Activated CD4-positive, alpha-beta T cell treated with anti-CD3 and anti-CD28 coated beads for 4 hours (primary cell): ENCODE measurements around the gene FARS2.
"Not testable (repeated sequence)": the region's sequence is repeated elsewhere in the genome, so short reads cannot be mapped to it uniquely, and the experiment has no call there.

Source experiments
- DNase-seq, 2 donors: peaks; one replicate each; pipeline ENCODE4 v3.0.0-alpha.2; 2020

FARS2 gene

DNA sequence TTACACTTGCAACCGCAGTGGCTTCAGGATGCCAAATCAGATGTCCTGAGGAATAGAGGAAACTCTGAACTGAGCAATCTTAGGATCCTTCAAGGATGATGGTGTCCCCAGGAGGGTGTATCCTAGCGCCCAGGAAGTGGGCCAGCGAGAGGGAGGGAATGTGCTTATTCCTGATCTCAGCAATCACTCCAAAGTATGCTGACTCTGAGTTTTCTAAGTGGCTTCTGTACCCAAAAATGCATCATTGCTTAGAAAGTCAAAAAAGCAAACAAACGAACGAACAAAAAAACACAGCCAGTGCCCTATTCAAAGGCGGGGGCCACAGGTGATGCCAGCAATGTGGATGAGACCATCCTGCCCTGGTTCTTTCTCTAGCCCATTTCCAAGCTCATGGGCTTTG is 514.8 kb downstream of the FARS2 start:
- DNase-seq: no peak

DNA sequence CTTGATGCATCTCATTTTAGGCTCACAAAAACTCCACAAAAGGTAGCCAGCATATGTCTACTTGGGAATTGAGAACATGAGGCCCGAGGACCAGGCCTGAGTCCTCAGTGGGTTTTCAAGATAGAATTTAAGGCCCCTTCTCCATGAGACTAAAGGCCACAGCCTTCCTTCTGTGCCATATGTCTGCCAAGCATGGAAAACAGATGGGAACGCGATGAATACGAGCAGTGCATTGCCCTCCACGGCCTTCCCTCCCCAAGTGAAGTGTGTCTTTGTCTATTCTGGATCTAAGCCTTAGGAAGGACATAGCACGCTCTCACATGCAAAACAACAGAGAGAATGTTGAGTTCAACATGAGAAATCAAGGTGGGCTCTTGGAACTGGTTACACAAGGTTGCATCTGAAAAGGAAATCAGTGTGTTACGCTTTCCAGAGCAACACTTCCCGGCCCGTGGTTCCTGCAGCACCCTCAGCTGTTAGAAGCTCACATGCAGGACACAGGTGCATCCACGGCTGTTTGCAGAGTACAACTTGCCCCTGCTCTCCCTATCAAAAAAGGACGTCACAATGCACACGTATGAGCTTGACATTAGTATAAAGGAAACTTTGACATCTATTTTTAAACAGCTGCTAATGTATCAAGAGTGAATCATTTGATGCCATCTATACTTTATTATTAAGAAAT is 515.5 kb downstream of the FARS2 start:
- no peak for DNase-seq

DNA sequence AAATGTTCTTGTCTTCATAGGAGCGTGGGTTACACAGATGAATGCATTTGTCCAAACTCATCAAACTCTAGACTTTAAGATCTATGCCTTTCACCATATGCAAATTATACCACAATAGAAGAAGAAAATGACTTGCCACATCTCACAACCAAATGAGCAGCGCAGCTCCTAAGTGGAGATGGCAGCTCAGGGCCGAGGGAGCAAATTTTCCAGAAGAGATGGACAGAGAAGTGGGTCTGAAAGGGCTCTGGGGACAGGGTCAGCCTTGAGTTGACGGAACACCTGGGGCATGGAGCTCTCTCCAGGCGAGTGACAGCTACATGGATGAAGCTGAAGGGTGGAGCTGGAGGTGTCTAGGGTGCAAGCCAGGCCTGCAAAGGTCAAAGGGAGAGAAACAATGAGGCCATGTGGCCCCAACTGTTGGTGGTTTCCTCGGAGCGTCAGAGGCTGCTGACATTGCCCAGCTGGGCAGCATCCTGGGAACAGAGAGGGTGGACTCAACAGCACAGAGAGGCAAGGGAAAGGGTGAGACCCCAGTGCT is 517.1 kb downstream of the FARS2 start:
- DNase-seq: no peak

DNA sequence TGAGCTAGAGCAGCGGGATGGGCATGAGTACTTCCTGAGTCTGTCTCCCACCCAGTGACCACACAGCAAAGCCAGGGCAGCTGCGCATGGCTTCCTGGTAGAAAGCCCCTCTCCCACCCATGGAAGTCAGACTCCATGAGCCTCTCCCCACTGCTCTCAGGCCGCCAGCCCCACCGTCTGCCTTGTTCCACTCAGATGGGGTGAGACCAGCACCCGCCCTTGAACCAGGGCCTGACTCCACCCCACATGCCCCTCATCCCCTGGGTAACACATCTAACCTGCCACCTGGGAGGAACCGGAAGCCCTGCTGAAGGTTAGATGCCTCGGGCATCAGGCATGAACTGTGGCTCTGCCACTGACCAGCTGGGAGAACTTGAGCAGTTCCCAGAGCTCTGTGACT is 517.6 kb downstream of the FARS2 start:
- DNase-seq: no peak

DNA sequence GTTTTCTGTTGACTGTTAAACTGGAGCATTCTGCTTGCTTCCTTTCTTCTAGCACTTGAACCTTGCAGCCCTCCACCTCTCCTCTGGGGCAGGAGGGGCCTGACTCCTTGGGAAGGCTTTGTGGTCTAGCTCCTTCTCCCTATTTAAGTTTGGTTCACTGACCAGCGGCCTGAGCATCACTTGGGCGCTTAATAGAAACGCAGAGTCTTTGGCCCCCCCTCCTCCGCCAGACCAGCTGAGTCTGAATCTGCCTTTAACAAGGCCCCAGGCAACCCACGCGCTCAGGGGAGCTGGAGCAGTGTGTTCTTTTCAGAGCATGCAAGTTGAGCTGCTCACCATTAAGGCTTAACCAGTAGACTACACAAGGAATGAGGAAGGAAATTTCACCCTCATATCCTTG is 519.7 kb downstream of the FARS2 start:
- no peak for DNase-seq

DNA sequence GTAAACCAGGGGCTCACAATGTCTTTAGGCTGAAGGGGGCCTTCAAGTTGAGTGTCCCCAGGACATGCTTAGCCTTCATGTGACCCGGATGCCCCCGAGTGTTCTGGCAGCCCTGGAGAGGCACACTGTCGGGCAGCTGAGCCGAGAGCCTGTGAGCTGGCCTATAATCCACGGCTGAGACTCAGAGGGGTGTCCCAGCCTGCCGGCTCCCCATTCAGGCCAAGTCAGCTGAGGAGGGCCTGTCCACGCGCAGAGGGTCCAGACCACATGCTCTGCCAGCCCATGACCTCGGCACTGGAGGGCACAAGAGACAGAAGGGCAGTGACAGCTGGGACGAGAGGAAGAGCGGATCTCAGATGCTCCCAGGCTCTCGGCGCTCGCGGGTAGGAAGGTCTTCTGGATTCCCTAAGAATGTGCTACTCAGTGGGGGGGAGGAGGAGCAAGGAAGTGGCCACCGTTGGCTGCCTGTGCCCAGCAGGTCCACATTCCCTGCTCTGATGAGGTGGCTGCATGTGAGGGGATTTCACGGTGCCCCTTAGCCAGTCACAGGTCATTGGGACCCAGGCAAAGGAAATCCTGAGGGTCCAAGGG is 520.7 kb downstream of the FARS2 start:
- no peak for DNase-seq

DNA sequence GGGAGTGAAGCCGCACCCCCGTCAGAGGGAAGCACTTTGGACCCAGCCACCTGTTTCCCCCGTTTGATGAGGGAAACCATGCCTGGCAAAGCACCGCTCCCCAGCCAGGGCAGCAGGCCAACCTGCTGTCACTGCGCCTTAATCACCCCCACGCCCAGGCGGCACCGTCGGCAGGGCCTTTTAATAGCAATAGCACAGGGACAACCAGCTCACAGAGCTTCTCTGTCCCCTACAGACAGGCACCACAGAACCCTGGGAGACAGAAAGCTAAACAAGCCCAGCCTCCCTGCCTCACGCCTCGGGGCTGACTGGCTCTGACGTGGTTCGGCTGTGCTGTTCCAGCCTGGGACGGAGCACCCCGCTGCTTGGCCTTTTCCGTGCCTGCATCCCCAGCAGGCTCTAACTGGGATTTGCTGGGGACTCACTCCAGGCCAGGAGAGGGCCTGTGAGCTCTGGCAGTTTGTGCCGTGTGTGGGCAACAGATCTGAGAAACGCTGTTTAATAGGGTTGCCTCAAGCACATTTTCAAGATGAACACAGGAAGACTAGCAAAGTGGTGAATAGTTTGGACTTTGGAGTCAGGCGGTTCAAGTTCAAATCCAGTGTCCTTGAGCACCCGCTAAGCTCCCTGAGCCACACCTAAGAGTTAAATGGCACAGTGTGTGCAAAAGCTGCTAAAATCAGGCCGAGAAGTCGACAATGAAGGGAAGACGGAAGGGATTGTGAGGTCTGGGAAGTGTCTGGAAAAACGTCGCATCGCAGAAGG is 521.7 kb downstream of the FARS2 start:
- no peak for DNase-seq

DNA sequence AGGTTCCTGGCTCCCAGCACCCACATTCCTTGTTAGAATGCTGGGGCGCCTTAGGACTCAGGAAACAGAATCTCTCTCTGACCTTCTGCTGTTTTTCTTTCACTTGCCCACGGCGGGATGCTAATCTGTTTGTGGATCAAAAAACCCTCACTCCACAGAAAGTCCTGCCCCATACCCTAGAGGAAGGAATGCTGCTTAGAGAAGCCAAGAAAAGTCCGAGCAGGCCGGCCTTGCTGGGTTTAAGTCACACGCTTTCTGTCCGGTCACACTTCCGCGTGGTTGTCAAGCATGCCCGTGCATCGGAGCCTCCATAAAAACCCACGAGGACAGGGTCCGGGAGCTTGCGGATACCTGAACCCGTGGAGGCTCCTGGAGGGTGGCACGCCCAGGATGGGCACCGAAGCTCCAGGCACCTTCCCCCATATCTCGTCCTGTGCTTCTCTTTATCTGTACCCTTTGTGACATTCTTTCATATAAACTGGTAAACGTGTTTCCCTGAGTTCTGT is 522.3 kb downstream of the FARS2 start:
- no peak for DNase-seq

DNA sequence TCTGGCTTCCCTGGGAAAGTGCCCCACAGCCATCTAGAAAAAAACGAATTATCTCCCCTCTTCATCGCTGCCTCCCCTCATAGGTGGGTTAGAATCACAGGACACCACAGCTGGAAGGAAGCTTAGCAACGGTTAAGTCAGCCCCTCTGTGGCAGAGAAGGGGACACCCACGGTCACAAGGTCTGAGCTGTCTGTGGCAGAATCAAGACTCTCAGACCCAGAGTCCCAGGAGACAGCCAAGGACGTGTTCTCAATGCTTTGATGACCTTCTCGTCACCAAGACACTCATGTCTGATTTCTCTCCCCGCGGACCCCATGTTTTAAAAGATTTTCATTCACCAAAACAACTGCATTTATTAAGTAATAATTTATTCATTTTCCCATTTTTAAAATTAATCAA is 523.9 kb downstream of the FARS2 start:
- no peak for DNase-seq

DNA sequence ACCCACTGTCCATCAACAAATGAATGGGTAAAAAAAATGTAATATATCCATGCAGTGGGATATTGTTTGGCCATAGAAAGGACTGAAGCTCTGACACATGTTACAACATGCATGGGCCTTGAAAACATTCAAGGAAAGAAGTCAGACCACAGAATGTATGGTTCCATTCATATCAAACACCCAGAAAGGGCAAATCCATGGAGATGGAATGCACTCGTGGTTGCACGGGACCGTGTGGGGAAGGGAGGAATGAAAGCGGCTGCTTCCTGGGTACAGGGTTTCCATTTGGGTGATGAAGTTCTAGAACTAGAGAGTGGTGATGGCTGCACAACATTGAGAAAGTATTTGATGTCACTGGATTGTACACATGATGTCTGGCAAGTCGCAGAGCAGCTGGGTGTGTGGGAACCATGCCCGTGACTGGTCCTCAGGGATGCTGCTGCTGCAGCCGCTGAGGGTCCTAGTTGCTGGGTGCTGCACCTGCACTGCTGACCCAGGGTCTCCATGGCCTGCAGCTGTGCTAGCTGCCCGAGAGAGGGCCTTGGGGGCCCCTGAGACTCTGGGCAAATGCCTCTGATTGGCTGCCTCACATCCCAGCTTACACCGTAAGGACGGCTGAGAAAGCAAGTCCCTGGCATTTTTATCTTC is 525.1 kb downstream of the FARS2 start:
- DNase-seq: no peak

DNA sequence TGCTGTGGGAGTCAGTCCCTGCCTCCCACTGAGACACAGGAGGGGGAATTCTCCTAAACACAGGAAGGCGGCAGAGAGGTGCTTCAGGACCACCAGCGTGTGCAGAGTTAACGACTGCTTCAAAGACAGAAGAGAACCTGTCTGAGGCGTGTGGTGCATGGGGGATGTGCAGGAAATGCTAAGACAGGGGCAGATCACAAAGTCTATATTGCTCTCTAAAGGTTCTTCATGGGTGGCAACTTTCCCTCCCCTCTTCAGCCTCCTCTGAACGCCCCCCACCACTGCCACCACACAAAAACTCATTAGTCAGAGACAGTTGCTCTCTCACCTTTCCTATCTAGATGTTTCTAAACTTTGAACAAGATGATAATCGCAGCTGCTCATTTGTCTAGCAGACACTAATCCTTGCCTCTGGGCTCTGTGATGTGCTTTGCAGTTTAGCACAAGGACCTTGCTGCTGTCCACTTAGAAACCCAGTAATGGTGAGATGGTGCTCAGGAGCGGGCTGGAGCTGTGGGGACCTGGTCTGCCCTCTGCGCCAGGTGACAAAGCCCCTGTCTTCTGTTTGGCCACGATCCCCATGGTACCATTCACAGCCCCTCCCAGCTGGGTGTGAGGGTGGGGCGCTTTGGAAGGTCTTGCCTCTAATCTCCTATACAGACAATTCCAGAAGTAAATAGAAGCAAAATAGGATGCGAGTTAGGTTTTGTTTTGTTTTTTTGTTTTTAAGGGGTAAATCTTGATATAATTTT is 525.8 kb downstream of the FARS2 start:
- DNase-seq: no peak

DNA sequence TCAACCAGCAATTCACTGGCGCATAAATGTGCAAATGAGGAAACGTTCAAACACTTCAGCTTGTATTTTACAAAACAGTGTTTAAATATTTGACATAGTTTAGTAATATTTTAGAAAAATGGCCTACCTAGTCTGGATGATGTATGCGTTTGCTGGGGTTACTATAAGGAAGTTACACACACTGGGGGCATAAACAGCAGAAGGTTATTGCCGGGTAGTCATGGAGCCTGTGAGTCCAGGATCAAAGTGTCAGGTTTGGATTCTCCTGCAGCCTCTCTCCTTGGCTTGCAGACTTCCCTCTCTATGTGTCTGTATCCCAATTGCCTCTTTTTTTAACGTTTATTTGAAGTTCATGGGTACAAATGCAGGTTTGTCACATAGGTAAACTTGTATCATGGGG is 528.1 kb downstream of the FARS2 start:
- DNase-seq: not testable (repeated sequence)

DNA sequence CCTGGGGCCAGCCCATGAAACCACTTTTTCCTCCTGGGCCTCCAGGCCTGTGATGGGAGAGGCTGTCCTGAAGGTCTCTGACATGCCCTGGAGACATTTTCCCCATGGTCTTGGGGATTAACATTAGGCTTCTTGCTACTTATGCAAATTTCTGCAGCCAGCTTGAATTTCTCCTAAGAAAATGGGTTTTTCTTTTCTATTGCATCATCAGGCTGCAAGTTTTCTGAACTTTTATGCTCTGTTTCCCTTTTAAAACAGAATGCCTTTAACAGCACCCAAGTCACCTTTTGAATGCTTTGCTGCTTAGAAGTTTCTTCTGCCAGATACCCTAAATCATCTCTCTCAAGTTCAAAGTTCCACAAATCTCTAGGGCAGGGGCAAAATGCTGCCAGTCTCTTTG is 535.2 kb downstream of the FARS2 start:
- not testable (repeated sequence) for DNase-seq

DNA sequence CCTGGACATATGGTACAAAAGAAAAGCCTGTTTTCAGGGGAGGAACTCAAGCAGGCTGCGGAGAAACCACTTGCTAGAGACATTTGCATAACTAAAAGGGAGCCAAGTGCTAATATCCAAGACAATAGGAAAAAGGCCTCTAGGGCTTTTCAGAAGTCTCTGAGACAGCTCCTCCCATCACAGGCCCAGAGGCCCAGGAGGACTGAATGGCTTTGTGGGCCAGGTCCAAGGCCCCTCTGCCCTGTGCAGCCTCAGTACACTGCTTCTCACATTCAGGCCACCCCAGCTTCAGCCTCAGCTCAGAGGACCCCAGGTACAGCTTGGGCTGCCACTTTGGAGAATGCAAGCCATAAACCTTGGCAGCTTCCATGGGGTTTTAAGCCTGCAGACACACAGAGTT is 545.1 kb downstream of the FARS2 start:
- not testable (repeated sequence) for DNase-seq

DNA sequence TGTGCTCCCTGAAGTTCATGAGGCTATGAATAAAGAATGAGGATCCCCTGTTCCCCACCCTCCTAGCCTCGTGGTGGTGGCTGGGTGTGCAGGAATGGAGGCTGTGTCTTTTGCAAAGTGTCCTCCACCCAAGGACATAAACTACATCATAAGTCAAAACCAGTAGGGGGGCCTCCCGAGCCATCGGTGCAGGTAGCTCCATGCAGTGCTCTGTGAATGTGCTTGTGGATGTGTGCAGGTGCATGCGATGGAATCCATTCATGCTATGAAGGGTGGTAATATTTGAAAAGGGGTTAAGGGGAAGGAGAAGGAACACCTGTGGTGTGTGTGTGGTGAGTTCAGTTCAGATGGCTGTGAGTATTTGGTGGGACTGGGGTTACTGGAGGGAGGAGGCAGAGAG is 548.1 kb downstream of the FARS2 start:
- no peak for DNase-seq

DNA sequence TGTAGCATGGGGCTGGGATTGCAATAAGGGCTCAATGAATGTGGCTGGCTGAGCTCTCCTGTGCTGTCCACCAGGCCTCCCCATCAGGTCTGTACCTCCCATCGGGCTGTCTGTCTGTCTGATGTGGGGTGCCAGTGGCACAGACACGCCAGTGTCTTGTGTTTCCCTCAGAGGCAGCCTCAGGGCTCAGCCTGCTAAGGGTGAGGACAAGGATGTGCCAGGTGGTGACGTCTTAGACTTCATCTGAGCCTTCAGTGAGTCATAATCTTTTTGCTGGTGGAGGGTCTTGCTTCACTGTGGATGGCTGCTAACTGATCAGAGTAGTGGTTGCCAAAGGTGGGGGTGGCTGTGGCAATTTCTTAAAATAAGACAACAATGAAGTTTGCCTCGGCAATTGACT is 550.7 kb downstream of the FARS2 start:
- DNase-seq: no peak

DNA sequence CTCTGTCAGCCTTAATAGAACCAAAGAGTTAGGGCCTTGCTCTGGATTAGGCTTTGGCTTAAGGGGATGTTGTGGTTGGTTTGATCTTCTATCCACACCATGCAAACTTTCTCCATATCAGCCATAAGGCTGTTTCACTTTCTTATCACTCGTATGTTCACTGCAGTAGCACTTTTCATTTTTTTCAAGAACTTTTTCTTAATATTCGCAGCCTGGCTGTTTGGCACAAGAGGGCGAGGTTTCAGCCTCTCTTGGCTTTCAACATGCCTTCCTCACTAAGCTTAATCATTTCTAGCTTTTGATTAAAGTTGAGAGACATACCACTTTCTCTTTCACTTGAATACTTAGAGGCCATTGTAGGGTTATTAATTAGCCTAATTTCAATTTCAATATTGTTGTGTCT is 552.3 kb downstream of the FARS2 start:
- no peak for DNase-seq

DNA sequence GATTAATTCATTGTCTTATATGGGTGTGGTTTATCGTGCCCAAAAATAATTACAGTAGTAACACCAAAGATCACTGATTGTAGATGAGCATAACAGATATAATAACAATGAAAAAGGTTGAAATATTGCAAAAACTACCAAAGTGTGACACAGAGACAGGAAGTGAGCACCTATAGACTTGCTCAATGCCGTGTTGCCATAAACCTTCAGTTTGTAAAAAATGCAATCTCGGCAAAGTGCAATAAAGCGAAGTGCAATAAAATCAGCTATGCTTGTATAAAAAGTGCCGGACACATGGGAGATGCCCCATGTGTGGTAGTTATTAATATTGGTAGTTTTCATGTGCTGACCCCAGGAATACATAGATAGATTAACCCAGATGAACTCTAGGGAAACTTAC is 552.8 kb downstream of the FARS2 start:
- DNase-seq: no peak

DNA sequence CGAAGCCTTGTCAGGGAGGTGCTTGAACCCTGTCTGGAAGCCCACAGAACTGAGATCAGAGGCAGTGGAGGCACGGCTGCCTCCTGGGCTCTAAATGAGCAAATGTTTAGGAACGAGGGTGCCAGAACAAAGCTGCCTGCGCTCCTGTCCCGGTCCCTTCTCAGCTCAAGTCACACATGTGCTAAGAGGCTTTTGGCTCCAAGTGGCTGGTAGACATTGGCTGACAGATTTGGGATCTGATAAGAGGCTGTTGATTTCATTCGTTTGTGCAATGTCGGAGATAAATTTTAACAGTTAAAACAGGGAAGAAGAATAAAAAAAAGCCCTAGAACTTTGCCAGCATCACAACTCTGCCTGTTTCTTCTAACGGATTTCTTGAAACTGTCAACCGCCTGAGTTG is 553.6 kb downstream of the FARS2 start:
- DNase-seq: no peak

DNA sequence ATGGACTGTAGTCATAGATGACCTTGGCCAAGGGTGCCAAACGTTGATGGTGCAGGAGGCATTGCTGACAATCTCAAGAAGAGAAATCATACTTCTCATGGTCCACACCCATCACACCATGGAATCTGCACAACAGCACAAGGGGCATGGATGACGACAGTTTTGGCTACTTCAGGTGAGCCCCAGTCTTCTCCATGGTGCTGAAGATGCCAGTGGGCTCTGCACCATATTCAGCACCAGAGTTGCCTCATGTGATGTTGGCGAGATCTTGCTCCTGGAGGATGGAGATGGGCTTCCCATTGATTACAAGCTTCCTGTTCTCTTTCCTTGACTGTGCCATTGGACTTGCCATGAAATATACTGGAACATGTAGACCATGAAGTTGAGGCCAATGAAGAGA is 556.6 kb downstream of the FARS2 start:
- DNase-seq: no peak

DNA sequence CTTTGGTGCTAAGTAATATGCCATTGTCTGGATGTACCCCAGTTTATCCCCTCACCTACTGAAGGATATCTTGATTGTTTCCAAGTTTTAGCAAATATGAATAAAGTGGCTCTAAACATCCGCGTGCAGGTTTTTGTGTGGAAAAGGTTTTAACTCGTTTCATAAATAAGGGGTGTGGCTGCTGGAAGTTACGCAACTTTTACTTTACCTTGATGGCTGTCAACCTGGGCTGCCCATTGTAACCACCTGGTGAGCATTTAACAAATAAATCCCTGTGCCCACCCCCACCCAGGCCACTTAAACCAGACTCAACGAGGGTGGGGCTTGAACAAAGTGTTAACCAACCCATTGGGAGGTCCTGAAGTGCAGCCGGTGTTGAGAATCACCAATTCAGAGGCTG is 557.6 kb downstream of the FARS2 start:
- DNase-seq: no peak
